GM21786 (cell line): Measurements from ENCODE around the gene SPPL2B.

Source experiments
- ATAC-seq: cut with Tn5 transposase; IDR thresholded peaks from one replicate; pipeline ENCODE4 v1.9.1; 2021; ENCODE audit not compliant: unreplicated experiment

SPPL2B gene

GRCh38 chr19:2320939-2321338 is 7.5 kb upstream of the SPPL2B start:
- ATAC-seq = no peak

GRCh38 chr19:2321565-2322283 is 6.8 kb upstream of the SPPL2B start:
- ATAC-seq = no peak

- no peak for ATAC-seq
These were observed 4.8 kb upstream of the SPPL2B start for GRCh38 chr19:2323707-2324106.

GRCh38 chr19:2324220-2324948 is 4.1 kb upstream of the SPPL2B start:
- ATAC-seq = no peak

GRCh38 chr19:2325281-2326046 is 3.0 kb upstream of the SPPL2B start:
- ATAC-seq = no peak

- ATAC-seq = no peak
These were observed 1.7 kb upstream of the SPPL2B start for GRCh38 chr19:2326699-2327360.

- no peak for ATAC-seq
These were observed 597 bp upstream of the SPPL2B start for GRCh38 chr19:2327773-2328400.

- ATAC-seq = no peak
These were observed 630 bp downstream of the SPPL2B start for GRCh38 chr19:2329149-2329478.

- ATAC-seq = no peak
These were observed 1.0 kb downstream of the SPPL2B start for GRCh38 chr19:2329501-2329916.

- ATAC-seq = no peak
These were observed 1.8 kb downstream of the SPPL2B start for GRCh38 chr19:2330255-2330631.

- ATAC-seq = no peak
These were observed 2.3 kb downstream of the SPPL2B start for GRCh38 chr19:2330632-2331284.

- no peak for ATAC-seq
These were observed 3.2 kb downstream of the SPPL2B start for GRCh38 chr19:2331601-2332246.

- peak; percentile 42 for ATAC-seq
These were observed 4.0 kb downstream of the SPPL2B start for GRCh38 chr19:2332341-2333026.

GRCh38 chr19:2333027-2333806 is 4.7 kb downstream of the SPPL2B start:
- ATAC-seq = no peak

- no peak for ATAC-seq
These were observed 5.3 kb downstream of the SPPL2B start for GRCh38 chr19:2333807-2334211.

GRCh38 chr19:2334426-2334825 is 5.9 kb downstream of the SPPL2B start:
- ATAC-seq = no peak

GRCh38 chr19:2334986-2335846 is 6.7 kb downstream of the SPPL2B start:
- no peak for ATAC-seq

- ATAC-seq = no peak
These were observed 7.4 kb downstream of the SPPL2B start for GRCh38 chr19:2335848-2336247.
